HG03469 (cell line): ENCODE results near the gene DOK1.

ENCODE experiments used
- ATAC-seq: cut with Tn5 transposase; IDR thresholded peaks from one replicate; pipeline ENCODE4 v1.9.1; 2021; ENCODE audit warnings: mild to moderate bottlenecking, moderate library complexity, moderate number of reproducible peaks; ENCODE audit not compliant: unreplicated experiment

DOK1 gene

GRCh38 chr2:74553892-74554819, at the start of gene DOK1, which contains the start of gene LOXL3:
Gene DOK1 (plus strand): TSS chr2:74554720. CDS start chr2:74554755, 35 bp downstream.
Gene LOXL3 (minus strand): TSS chr2:74553942. CDS start chr2:74552634, 1,308 bp downstream.
- peak; percentile 29 for ATAC-seq

GRCh38 chr2:74505448-74506246, 48.9 kb upstream of the DOK1 start:
- no peak for ATAC-seq

- peak; percentile 78 for ATAC-seq
Observed at GRCh38 chr2:74507145-74507925, 47.2 kb upstream of the DOK1 start, which contains the start of gene PCGF1. Gene PCGF1 (minus strand): TSS chr2:74507695. CDS start chr2:74507668, 27 bp downstream.

GRCh38 chr2:74507926-74508520, 46.5 kb upstream of the DOK1 start:
- ATAC-seq, result no peak

GRCh38 chr2:74510272-74510671, 44.2 kb upstream of the DOK1 start:
- ATAC-seq, result no peak

- no peak for ATAC-seq
Observed at GRCh38 chr2:74511104-74511989, 43.2 kb upstream of the DOK1 start.

GRCh38 chr2:74512744-74513604, 41.5 kb upstream of the DOK1 start:
- no peak for ATAC-seq

GRCh38 chr2:74513605-74514367, 40.7 kb upstream of the DOK1 start:
- ATAC-seq, result no peak

GRCh38 chr2:74514368-74515270, 39.9 kb upstream of the DOK1 start, which contains the start of gene TLX2:
Gene TLX2 (plus strand): TSS chr2:74514450. CDS start chr2:74514807, 357 bp downstream.
- ATAC-seq, result no peak

GRCh38 chr2:74515271-74515980, 39.1 kb upstream of the DOK1 start:
- no peak for ATAC-seq

- no peak for ATAC-seq
Observed at GRCh38 chr2:74515981-74516633, 38.4 kb upstream of the DOK1 start.

- ATAC-seq, result no peak
Observed at GRCh38 chr2:74516650-74517049, 37.9 kb upstream of the DOK1 start.

GRCh38 chr2:74522516-74522915, 32.0 kb upstream of the DOK1 start:
- ATAC-seq, result no peak

- ATAC-seq, result no peak
Observed at GRCh38 chr2:74524005-74524404, 30.5 kb upstream of the DOK1 start.

- ATAC-seq, result no peak
Observed at GRCh38 chr2:74524955-74525716, 29.4 kb upstream of the DOK1 start.
